HCT116 (cell line): ENCODE results near the gene SPINT2.

Source experiments
- CTCF ChIP-seq, 3 experiments: fragments of 200-600 bp in 1 of 3; sonication (generic) in 1 of 3; IDR thresholded peaks in 2 of 3; conservative IDR thresholded peaks in 1 of 3; 2 replicates each; pipeline ENCODE4 v1.5.1; 2012 to 2017; ENCODE audit warnings: low read depth in 2 of 3, low read length in 2 of 3, antibody characterized with exemption in 1 of 3, borderline replicate concordance in 1 of 3, control low read depth in 1 of 3, mild to moderate bottlenecking in 1 of 3, mixed read lengths in 1 of 3, mixed run types in 1 of 3, moderate library complexity in 1 of 3; ENCODE audit not compliant: insufficient read depth in 1 of 3
- ELF1 ChIP-seq: IDR thresholded peaks from 2 replicates; pipeline ENCODE4 v1.6.1; 2012; ENCODE audit warnings: low read depth, borderline replicate concordance
- MAX ChIP-seq: IDR thresholded peaks from 2 replicates; pipeline ENCODE4 v1.6.1; 2012
- POLR2A ChIP-seq: IDR thresholded peaks from 2 replicates; pipeline ENCODE4 v1.7.0; 2011; ENCODE audit warnings: borderline replicate concordance; ENCODE audit not compliant: insufficient read depth, insufficient read length; ENCODE audit errors: extremely low read depth
- POLR2AphosphoS5 ChIP-seq: IDR thresholded peaks from 2 replicates; pipeline ENCODE4 v1.6.1; 2011; ENCODE audit warnings: mild to moderate bottlenecking, low read depth, low read length, moderate library complexity
- SIN3A ChIP-seq: IDR thresholded peaks from 2 replicates; pipeline ENCODE4 v1.6.1; 2012; ENCODE audit warnings: low read depth
- SP1 ChIP-seq: IDR thresholded peaks from 2 replicates; pipeline ENCODE4 v1.6.1; 2012; ENCODE audit warnings: low read depth
- ZFX ChIP-seq: fragments of 450-650 bp; IDR thresholded peaks from 2 replicates; pipeline ENCODE4 v1.6.1; 2017

GRCh38 chr19:38251564-38252051, 12.8 kb upstream of the SPINT2 start:
- TF ChIP-seq MAX (no peak), SIN3A (no peak), SP1 (no peak), CTCF (IDR thresholded peaks at IDR 0.05 in 2 of 3, conservative IDR thresholded peaks at IDR 0.05 in 1 of 3; ENCODE audit: borderline replicate concordance in 1 of 3, insufficient read depth in 1 of 3, low read depth in 2 of 3, low read length in 2 of 3) (no peak), POLR2A (no peak), POLR2AphosphoS5 (no peak), ELF1 (no peak), ZFX (no peak)
